ENCODE results near the gene DCDC2.
"Not testable (repeated sequence)": the region's sequence is repeated elsewhere in the genome, so short reads cannot be mapped to it uniquely, and the experiment has no call there.

Gene DCDC2

GRCh38 chr6:24357336-24358218, at the start of gene DCDC2:
TSS of gene DCDC2 (minus strand) at chr6:24358059. CDS start at chr6:24357750, 309 bp downstream.
- DNase-seq: no peak

GRCh38 chr6:24405262-24405661, 47.4 kb upstream of the DCDC2 start:
- DNase-seq: no peak

- DNase-seq: no peak
These were observed 45.6 kb upstream of the DCDC2 start for GRCh38 chr6:24403501-24403824.

GRCh38 chr6:24402697-24403500, 45.0 kb upstream of the DCDC2 start, which contains the start of gene MRS2:
TSS of gene MRS2 (plus strand) at chr6:24402936. CDS start at chr6:24403047, 111 bp downstream.
- DNase-seq: peak; percentile 91

GRCh38 chr6:24401458-24401857, 43.6 kb upstream of the DCDC2 start:
- no peak for DNase-seq

- not testable (repeated sequence) for DNase-seq
These were observed 42.5 kb upstream of the DCDC2 start for GRCh38 chr6:24400045-24401039.

- no peak for DNase-seq
These were observed 39.8 kb upstream of the DCDC2 start for GRCh38 chr6:24397631-24398030.

- DNase-seq: no peak
These were observed 39.0 kb upstream of the DCDC2 start for GRCh38 chr6:24396824-24397223.

GRCh38 chr6:24394780-24395437, 37.0 kb upstream of the DCDC2 start:
- no peak for DNase-seq

GRCh38 chr6:24394061-24394779, 36.4 kb upstream of the DCDC2 start:
- no peak for DNase-seq

GRCh38 chr6:24391756-24392405, 34.0 kb upstream of the DCDC2 start:
- DNase-seq: no peak

- DNase-seq: no peak
These were observed 33.3 kb upstream of the DCDC2 start for GRCh38 chr6:24391208-24391607.

- no peak for DNase-seq
These were observed 30.0 kb upstream of the DCDC2 start for GRCh38 chr6:24387818-24388217.

- DNase-seq: no peak
These were observed 27.8 kb upstream of the DCDC2 start for GRCh38 chr6:24385536-24386269.

GRCh38 chr6:24384369-24385130, 26.7 kb upstream of the DCDC2 start:
- not testable (repeated sequence) for DNase-seq

- not testable (repeated sequence) for DNase-seq
These were observed 25.1 kb upstream of the DCDC2 start for GRCh38 chr6:24382891-24383494.

- DNase-seq: no peak
These were observed 24.3 kb upstream of the DCDC2 start for GRCh38 chr6:24382220-24382540.

- DNase-seq: no peak
These were observed 23.8 kb upstream of the DCDC2 start for GRCh38 chr6:24381476-24382219.
